ENCODE results near the gene LSM3. TPM values are rescaled to one million over a fixed set of nuclear protein-coding genes. Genes with fewer than 3 reads are reported as not detected.

LSM3 gene
- polyA plus RNA-seq, 3 donors: 14.5 to 20.0 (median 18.5) TPM

GRCh38 chr3:14152233-14152962 lies 26.2 kb upstream of the LSM3 start:
- DNase-seq (ENCODE audit: extremely low read depth in 1 of 11, low read depth in 9 of 11, low spot score in 4 of 11): no peak

GRCh38 chr3:14152963-14153355 lies 25.7 kb upstream of the LSM3 start:
- no peak for DNase-seq (ENCODE audit: extremely low read depth in 1 of 11, low read depth in 9 of 11, low spot score in 4 of 11)

- no peak for DNase-seq (ENCODE audit: extremely low read depth in 1 of 11, low read depth in 9 of 11, low spot score in 4 of 11)
Measured at GRCh38 chr3:14153663-14154062, 25.0 kb upstream of the LSM3 start.

GRCh38 chr3:14154276-14154675 lies 24.3 kb upstream of the LSM3 start:
- no peak for DNase-seq (ENCODE audit: extremely low read depth in 1 of 11, low read depth in 9 of 11, low spot score in 4 of 11)

GRCh38 chr3:14154895-14155440 lies 23.6 kb upstream of the LSM3 start:
- no peak for DNase-seq (ENCODE audit: extremely low read depth in 1 of 11, low read depth in 9 of 11, low spot score in 4 of 11)

- DNase-seq (ENCODE audit: extremely low read depth in 1 of 11, low read depth in 9 of 11, low spot score in 4 of 11): no peak
Measured at GRCh38 chr3:14156201-14156600, 22.4 kb upstream of the LSM3 start.

- DNase-seq (ENCODE audit: extremely low read depth in 1 of 11, low read depth in 9 of 11, low spot score in 4 of 11): no peak
Measured at GRCh38 chr3:14156843-14157561, 21.6 kb upstream of the LSM3 start.

- no peak for DNase-seq (ENCODE audit: extremely low read depth in 1 of 11, low read depth in 9 of 11, low spot score in 4 of 11)
Measured at GRCh38 chr3:14157951-14158350, 20.7 kb upstream of the LSM3 start.

- no peak for DNase-seq (ENCODE audit: extremely low read depth in 1 of 11, low read depth in 9 of 11, low spot score in 4 of 11)
Measured at GRCh38 chr3:14158370-14158769, 20.2 kb upstream of the LSM3 start.

GRCh38 chr3:14159426-14159825 lies 19.2 kb upstream of the LSM3 start:
- DNase-seq (ENCODE audit: extremely low read depth in 1 of 11, low read depth in 9 of 11, low spot score in 4 of 11): no peak

- no peak for DNase-seq (ENCODE audit: extremely low read depth in 1 of 11, low read depth in 9 of 11, low spot score in 4 of 11)
Measured at GRCh38 chr3:14161282-14161681, 17.3 kb upstream of the LSM3 start.

- no peak for DNase-seq (ENCODE audit: extremely low read depth in 1 of 11, low read depth in 9 of 11, low spot score in 4 of 11)
Measured at GRCh38 chr3:14162178-14162577, 16.4 kb upstream of the LSM3 start.

GRCh38 chr3:14166877-14167603 lies 11.6 kb upstream of the LSM3 start:
- DNase-seq (ENCODE audit: extremely low read depth in 1 of 11, low read depth in 9 of 11, low spot score in 4 of 11): no peak

- no peak for DNase-seq (ENCODE audit: extremely low read depth in 1 of 11, low read depth in 9 of 11, low spot score in 4 of 11)
Measured at GRCh38 chr3:14169435-14169834, 9.2 kb upstream of the LSM3 start.

GRCh38 chr3:14169871-14170270 lies 8.7 kb upstream of the LSM3 start:
- DNase-seq (ENCODE audit: extremely low read depth in 1 of 11, low read depth in 9 of 11, low spot score in 4 of 11): no peak

GRCh38 chr3:14170531-14171159 lies 8.0 kb upstream of the LSM3 start:
- DNase-seq (ENCODE audit: extremely low read depth in 1 of 11, low read depth in 9 of 11, low spot score in 4 of 11): no peak

- DNase-seq (ENCODE audit: extremely low read depth in 1 of 11, low read depth in 9 of 11, low spot score in 4 of 11): no peak
Measured at GRCh38 chr3:14172496-14172895, 6.1 kb upstream of the LSM3 start.

- no peak for DNase-seq (ENCODE audit: extremely low read depth in 1 of 11, low read depth in 9 of 11, low spot score in 4 of 11)
Measured at GRCh38 chr3:14174483-14174882, 4.1 kb upstream of the LSM3 start.

GRCh38 chr3:14175383-14176037 lies 3.1 kb upstream of the LSM3 start:
- no peak for DNase-seq (ENCODE audit: extremely low read depth in 1 of 11, low read depth in 9 of 11, low spot score in 4 of 11)
